ENCODE results near the gene GABRD. TPM values are rescaled to one million over a fixed set of nuclear protein-coding genes. Genes with fewer than 3 reads are reported as not detected.

GABRD gene
- total RNA-seq, 1 experiment from 2014 or later: 1.7 TPM

- TF ChIP-seq ZSCAN18 (CRISPR knock-in tag; IDR thresholded peaks at IDR 0.05): no peak
- peak; percentile 95; the same call in 1 of the 2 replicates for TF ChIP-seq FOXP1 (CRISPR knock-in tag; IDR thresholded peaks at IDR 0.05; ENCODE audit: borderline replicate concordance)
- peak; percentile 58; the same call in 1 of the 2 replicates for TF ChIP-seq ESRRA (CRISPR knock-in tag; IDR thresholded peaks at IDR 0.05; ENCODE audit: borderline replicate concordance)
- TF ChIP-seq E2F5 (CRISPR knock-in tag; IDR thresholded peaks at IDR 0.05): 0 out of 2 replicates have a peak, but pooled peaks have one; percentile 50
- no peak for TF ChIP-seq ZNF281 (CRISPR knock-in tag; IDR thresholded peaks at IDR 0.05)
- TF ChIP-seq, protein P1, sequence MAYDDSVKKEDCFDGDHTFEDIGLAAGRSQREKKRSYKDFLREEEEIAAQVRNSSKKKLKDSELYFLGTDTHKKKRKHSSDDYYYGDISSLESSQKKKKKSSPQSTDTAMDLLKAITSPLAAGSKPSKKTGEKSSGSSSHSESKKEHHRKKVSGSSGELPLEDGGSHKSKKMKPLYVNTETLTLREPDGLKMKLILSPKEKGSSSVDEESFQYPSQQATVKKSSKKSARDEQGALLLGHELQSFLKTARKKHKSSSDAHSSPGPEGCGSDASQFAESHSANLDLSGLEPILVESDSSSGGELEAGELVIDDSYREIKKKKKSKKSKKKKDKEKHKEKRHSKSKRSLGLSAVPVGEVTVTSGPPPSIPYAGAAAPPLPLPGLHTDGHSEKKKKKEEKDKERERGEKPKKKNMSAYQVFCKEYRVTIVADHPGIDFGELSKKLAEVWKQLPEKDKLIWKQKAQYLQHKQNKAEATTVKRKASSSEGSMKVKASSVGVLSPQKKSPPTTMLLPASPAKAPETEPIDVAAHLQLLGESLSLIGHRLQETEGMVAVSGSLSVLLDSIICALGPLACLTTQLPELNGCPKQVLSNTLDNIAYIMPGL (CRISPR knock-in tag; IDR thresholded peaks at IDR 0.05): 0 out of 2 replicates have a peak, but pooled peaks have one; percentile 28
- TF ChIP-seq, protein P2, sequence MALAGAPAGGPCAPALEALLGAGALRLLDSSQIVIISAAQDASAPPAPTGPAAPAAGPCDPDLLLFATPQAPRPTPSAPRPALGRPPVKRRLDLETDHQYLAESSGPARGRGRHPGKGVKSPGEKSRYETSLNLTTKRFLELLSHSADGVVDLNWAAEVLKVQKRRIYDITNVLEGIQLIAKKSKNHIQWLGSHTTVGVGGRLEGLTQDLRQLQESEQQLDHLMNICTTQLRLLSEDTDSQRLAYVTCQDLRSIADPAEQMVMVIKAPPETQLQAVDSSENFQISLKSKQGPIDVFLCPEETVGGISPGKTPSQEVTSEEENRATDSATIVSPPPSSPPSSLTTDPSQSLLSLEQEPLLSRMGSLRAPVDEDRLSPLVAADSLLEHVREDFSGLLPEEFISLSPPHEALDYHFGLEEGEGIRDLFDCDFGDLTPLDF (CRISPR knock-in tag; IDR thresholded peaks at IDR 0.05): peak; percentile 76; the same call in 1 of the 2 replicates
- no peak for TF ChIP-seq NR3C1 (CRISPR knock-in tag; conservative IDR thresholded peaks at IDR 0.05; ENCODE audit: low read depth)
- 0 out of 2 replicates have a peak, but pooled peaks have one; percentile 35 for TF ChIP-seq CREM (CRISPR knock-in tag; IDR thresholded peaks at IDR 0.05)
- TF ChIP-seq ZBTB21 (CRISPR knock-in tag; IDR thresholded peaks at IDR 0.05; ENCODE audit: borderline replicate concordance): no peak
- peak; percentile 88; the same call in 1 of the 2 replicates for TF ChIP-seq ELF4 (CRISPR knock-in tag; IDR thresholded peaks at IDR 0.05; ENCODE audit: low read depth)
- peak; percentile 83; the same call in 1 of the 2 replicates for TF ChIP-seq ETV6 (CRISPR knock-in tag; IDR thresholded peaks at IDR 0.05)
- TF ChIP-seq, protein P3, sequence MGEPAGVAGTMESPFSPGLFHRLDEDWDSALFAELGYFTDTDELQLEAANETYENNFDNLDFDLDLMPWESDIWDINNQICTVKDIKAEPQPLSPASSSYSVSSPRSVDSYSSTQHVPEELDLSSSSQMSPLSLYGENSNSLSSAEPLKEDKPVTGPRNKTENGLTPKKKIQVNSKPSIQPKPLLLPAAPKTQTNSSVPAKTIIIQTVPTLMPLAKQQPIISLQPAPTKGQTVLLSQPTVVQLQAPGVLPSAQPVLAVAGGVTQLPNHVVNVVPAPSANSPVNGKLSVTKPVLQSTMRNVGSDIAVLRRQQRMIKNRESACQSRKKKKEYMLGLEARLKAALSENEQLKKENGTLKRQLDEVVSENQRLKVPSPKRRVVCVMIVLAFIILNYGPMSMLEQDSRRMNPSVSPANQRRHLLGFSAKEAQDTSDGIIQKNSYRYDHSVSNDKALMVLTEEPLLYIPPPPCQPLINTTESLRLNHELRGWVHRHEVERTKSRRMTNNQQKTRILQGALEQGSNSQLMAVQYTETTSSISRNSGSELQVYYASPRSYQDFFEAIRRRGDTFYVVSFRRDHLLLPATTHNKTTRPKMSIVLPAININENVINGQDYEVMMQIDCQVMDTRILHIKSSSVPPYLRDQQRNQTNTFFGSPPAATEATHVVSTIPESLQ (CRISPR knock-in tag; IDR thresholded peaks at IDR 0.05): no peak
- no peak for TF ChIP-seq FOXJ3 (CRISPR knock-in tag; IDR thresholded peaks at IDR 0.05; ENCODE audit: borderline replicate concordance)
- TF ChIP-seq SMAD3 (CRISPR knock-in tag; IDR thresholded peaks at IDR 0.05; ENCODE audit: borderline replicate concordance): peak; percentile 47; the same call in 1 of the 2 replicates
- 0 out of 2 replicates have a peak, but pooled peaks have one; percentile 21 for TF ChIP-seq ATF3 (CRISPR knock-in tag; conservative IDR thresholded peaks at IDR 0.05)
- TF ChIP-seq SMAD4 (CRISPR knock-in tag; IDR thresholded peaks at IDR 0.05): peak; percentile 82
- TF ChIP-seq, protein P4, sequence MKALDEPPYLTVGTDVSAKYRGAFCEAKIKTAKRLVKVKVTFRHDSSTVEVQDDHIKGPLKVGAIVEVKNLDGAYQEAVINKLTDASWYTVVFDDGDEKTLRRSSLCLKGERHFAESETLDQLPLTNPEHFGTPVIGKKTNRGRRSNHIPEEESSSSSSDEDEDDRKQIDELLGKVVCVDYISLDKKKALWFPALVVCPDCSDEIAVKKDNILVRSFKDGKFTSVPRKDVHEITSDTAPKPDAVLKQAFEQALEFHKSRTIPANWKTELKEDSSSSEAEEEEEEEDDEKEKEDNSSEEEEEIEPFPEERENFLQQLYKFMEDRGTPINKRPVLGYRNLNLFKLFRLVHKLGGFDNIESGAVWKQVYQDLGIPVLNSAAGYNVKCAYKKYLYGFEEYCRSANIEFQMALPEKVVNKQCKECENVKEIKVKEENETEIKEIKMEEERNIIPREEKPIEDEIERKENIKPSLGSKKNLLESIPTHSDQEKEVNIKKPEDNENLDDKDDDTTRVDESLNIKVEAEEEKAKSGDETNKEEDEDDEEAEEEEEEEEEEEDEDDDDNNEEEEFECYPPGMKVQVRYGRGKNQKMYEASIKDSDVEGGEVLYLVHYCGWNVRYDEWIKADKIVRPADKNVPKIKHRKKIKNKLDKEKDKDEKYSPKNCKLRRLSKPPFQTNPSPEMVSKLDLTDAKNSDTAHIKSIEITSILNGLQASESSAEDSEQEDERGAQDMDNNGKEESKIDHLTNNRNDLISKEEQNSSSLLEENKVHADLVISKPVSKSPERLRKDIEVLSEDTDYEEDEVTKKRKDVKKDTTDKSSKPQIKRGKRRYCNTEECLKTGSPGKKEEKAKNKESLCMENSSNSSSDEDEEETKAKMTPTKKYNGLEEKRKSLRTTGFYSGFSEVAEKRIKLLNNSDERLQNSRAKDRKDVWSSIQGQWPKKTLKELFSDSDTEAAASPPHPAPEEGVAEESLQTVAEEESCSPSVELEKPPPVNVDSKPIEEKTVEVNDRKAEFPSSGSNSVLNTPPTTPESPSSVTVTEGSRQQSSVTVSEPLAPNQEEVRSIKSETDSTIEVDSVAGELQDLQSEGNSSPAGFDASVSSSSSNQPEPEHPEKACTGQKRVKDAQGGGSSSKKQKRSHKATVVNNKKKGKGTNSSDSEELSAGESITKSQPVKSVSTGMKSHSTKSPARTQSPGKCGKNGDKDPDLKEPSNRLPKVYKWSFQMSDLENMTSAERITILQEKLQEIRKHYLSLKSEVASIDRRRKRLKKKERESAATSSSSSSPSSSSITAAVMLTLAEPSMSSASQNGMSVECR (CRISPR knock-in tag; IDR thresholded peaks at IDR 0.05; ENCODE audit: borderline replicate concordance): peak; percentile 98
- 0 out of 2 replicates have a peak, but pooled peaks have one; percentile 61 for TF ChIP-seq ZNF232 (CRISPR knock-in tag; IDR thresholded peaks at IDR 0.05)
- TF ChIP-seq, protein P5, sequence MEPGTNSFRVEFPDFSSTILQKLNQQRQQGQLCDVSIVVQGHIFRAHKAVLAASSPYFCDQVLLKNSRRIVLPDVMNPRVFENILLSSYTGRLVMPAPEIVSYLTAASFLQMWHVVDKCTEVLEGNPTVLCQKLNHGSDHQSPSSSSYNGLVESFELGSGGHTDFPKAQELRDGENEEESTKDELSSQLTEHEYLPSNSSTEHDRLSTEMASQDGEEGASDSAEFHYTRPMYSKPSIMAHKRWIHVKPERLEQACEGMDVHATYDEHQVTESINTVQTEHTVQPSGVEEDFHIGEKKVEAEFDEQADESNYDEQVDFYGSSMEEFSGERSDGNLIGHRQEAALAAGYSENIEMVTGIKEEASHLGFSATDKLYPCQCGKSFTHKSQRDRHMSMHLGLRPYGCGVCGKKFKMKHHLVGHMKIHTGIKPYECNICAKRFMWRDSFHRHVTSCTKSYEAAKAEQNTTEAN (CRISPR knock-in tag; IDR thresholded peaks at IDR 0.05): peak; percentile 84; the same call in 1 of the 2 replicates
Measured at GRCh38 chr1:2019571-2020309, 595 bp downstream of the GABRD start (continued).
